Limb (tissue), 2 donors: ENCODE measurements around the gene C1orf21.

Experiments
- DNase-seq, 2 donors: peaks; one replicate each; pipeline ENCODE4 v3.0.0-alpha.2; 2016; ENCODE audit errors: extremely low spot score in 2 of 2

C1orf21 gene

DNA sequence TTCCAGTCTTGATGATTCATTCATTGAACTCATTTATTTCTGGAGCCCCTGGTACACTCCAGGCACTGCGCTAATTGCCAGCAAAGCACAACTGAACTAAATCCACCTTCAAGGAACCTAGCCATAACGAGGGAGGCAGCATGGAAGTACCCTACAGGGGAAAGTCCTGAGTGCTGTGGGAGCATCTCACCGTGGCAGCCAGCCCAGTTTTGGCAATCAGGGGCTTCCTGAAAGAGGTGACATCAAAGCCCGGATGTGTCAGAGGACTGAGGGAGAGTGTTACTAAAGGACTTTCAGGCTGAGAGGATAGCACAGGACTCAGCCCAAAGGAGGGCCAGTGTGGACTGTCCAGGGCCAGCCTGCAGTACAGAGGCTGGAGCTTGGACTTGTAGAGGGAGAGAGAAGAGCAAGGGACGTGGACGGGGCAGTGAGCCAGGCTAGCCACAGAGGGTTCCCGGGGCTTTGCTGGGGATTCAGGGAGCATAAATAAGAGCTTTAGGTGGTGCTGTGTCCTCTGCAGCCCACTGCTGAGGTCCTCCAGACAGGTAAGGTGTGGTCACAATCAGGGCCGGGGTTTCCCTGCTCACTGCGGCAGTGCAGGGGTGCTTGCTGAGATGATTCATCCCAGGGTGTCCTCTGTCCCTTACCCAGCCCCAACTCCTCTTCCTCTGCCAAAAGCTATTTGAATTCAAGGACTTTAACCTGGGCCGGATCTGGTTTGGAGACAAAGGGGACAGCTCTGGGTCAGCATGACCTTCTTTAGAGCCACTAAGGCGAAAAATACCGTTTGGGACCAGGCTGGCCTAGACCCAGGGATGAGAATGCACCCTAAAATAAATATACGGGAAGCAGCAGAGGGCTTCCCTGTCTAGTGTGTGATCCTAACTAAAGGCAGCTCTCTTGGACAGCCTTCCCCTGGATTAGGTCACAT, 239.5 kb downstream of the C1orf21 start:
- DNase-seq = peak in 1 of 2 donors; percentile 24

DNA sequence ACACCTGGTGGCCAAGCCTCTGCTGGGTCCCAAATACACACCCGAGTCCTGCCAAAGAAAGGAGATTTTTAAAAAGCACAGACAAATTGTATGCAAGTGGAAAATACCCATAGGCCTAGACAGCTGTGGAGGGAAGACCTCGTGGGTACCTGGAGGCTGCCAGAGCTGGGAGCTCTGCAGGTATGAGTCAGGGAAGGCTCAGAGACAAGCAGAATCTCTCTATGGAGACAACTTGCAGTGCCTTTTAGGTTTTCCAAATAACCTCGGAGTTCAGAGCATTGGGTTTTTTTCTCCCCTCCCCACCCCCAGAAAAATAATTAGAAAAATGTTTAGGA, 240.1 kb downstream of the C1orf21 start:
- peak in 1 of 2 donors; percentile 13 for DNase-seq

- no peak for DNase-seq
These were observed 242.4 kb downstream of the C1orf21 start for GRCh38 chr1:184629266-184629665.

- DNase-seq = no peak
These were observed 243.8 kb downstream of the C1orf21 start for GRCh38 chr1:184630679-184631060.

DNA sequence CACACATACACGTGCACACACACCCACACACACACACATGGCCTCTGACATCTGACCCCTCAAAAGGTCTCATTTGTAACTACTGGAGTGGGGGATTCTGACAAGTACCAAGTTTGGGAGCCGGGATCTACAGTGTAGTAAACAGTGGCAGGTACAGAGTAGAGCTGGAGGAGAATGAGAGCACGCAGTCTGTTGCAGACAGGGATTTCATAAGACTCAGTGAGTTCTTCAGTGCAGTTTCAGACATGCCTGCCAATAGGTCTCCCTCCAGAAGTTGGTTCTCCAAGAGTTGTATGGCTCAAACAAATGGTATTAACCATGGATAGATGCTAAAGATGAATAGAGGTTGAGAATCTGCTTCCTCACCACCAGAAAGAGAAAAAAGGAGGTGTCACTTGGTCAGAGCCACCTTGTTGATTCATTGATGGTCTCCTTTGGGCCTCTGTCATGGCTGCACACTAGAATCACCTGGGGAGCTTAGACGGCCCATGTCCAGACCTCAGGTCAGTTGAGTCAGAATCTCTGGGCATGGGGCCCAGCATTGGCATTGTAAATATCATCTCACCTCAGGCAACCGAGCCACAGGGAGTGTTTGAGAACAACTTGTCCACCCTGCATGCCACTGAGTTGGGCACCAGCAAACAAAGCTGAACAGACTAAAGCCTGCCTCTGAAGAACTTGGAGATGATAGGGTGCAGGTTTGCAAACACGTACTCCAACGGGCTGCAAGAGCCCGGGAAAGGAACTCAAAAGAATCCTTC, 245.8 kb downstream of the C1orf21 start:
- DNase-seq = no peak

DNA sequence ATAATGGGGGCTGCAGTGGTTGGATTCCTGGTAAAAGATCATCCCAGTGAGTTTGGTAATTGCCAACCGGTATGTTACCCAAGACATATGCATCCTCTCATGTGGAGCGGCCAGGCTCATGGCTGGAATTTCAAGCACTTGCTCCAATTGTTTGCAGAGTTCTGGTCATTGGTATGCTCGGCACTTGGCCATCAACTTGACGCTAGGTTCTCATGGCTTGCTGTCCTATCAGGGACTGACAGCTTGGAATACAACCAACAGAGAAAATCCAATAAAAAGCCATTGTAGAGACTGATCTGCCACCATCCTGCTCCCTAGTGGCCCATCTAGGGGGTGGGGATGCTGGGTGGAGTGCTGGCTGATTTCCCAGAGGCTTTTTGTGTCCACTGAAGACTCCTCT, 247.0 kb downstream of the C1orf21 start:
- no peak for DNase-seq

- DNase-seq = no peak
These were observed 247.5 kb downstream of the C1orf21 start for GRCh38 chr1:184634296-184634695.

DNA sequence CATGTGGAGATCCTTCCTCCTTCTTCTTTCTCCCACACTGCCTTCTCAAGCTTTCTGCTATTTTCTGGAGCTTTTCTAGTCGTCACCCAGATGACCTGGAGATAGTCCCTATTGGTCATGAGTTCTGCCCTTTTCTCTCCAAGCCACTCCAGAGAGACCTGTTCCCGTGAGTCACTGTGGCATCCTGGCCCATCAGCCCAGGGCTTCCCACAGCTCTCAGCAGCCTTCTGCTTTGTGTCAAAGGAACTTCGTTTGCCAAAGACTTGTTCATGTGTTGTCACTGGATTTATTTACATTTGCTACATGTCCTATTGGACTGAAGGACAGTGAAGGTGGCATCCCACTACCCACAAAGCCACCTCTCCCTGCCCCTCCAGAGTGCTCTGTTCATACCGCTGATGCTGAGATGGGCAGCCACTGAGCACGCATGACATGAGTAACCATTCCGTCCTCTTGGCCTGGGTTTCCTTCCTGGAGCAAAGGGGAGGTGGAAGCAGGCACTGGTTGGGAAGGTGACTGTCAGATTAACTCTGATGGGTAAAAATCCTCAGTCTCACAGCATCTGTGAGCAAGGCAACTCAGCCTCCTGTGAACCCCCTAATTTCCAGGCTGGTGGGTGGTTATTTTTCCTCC, 248.6 kb downstream of the C1orf21 start:
- DNase-seq = no peak

- no peak for DNase-seq
These were observed 249.2 kb downstream of the C1orf21 start for GRCh38 chr1:184635980-184636431.

GRCh38 chr1:184637664-184638240, 250.9 kb downstream of the C1orf21 start:
- no peak for DNase-seq

- DNase-seq = no peak
These were observed 252.4 kb downstream of the C1orf21 start for GRCh38 chr1:184639205-184639604.

GRCh38 chr1:184640505-184640904, 253.7 kb downstream of the C1orf21 start:
- DNase-seq = no peak

DNA sequence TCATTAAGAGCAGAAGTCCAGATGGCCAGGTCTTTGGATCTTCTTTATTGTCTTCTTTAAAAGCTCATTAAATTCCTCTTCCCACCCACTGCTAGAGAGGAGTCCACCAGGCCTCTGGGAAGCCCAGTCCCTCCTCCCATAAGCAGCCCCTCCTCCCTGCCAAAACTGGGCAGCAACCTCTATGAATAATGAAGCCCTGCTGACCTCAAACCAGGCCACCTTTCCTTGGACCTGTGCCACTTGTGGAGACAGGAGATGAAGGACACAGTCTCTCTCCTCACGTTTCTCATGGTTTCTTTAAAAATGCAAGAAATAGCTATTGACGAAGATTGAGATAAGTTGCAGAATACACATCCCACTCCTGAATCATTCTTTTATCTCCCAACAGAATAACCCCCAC, 255.1 kb downstream of the C1orf21 start:
- no peak for DNase-seq

DNA sequence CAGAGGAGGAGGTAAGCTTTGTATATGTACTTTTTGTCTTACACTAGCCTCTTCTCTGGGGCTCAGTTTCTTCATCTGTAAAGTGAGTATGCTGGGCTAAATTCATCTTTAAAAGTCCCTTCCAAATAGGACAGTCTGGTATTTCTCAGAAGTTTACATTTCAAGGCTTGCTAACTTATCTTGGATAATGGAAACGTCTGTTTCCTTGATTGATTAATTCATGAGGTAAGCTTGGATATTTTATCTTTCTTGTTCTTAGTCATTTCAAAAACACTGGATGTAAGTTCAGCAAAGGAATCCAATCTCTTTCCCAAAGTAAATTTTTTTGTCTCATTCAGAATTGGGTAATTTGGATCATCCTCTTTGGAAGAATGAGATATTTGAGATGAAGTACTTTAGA, 256.8 kb downstream of the C1orf21 start:
- DNase-seq = no peak

GRCh38 chr1:184644771-184645170, 257.9 kb downstream of the C1orf21 start:
- DNase-seq = no peak

GRCh38 chr1:184646178-184646701, 259.4 kb downstream of the C1orf21 start:
- no peak for DNase-seq

- DNase-seq = no peak
These were observed 260.0 kb downstream of the C1orf21 start for GRCh38 chr1:184646824-184647223.

DNA sequence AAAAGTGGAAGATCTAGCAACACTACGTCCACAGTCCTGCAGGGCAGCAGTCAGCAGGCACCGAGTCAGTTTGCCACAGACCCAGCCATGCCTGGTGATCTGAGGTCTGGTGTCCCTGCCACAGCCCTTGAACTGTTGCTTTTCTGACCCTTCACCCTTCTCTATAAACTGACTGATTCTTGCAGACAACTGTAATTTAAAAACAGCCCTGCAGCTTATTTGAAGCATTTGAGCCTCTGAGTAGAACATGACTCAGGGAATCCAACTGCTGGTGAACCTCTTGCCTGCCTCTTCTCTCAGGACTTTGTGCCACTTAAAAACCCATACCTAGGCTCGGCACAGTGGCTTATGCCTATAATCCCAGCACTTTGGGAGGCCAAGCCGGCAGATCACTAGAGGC, 260.6 kb downstream of the C1orf21 start:
- no peak for DNase-seq

DNA sequence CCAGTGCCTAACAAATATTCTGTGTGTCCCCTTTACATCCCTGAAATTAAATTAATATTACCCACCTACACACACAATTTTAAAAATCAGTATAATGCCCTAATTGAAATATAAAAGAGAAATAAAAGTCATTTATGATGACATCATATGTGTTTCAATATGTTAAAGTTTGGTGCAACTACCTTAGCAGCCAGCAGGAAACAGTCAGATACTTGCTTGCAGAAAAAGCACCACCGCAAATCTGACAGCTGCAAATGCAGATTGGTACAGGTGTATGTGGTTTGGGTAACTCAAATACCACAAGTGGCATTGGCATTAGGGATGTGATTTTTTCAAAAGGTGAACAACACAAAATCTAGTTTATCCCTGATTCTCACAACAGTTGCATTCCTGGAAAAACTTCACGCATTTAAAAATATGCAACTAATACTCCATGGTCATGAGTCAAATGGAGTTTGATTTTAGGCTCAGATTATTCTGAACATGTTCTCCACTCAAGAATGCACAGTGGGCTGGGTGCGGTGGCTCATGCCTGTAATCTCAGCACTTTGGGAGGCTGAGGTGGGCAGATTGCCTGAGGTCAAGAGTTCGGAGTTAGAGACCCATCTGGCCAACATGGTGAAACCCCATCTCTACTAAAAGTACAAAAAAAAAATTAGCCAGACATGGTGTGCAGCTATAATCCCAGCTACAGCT, 261.5 kb downstream of the C1orf21 start:
- no peak for DNase-seq

DNA sequence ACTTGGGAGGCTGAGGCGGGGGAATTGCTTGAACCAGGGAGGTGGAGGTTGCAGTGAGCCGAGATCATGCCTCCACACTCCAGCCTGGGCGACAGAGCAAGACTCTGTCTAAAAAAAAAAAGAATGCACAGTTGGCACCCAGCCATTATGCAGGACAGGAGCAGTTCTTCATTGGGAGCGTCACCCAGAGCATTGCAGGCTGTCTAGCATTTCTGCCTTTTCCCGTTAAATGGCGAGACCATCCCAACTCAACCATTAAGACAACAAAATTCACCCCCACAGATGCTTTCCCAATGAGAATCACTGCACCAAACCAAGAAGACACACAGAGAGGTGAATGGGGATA, 262.0 kb downstream of the C1orf21 start:
- no peak for DNase-seq

DNA sequence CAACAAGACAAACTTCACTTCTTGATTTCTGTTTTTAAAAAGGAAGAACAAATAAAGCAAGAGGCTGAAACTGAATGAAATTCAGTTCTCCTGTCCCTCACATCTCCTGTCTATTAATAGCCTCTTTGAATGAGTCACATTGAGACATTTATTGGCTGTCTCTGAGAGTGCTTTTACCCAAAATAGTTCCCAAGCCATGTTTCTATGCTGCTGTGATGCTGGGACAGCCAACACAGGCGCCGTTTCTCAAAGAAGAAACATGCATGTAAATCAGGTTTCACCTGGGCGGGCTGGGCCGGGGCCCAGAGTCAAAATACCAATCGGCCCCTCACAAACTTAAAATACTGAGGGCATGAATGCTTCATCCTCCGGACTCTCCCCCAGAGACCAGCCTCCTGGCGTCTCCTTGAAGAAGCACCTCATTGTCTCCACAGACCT, 262.6 kb downstream of the C1orf21 start:
- DNase-seq = no peak
